ENCODE measurements around the gene GMCL1. TPM values are rescaled to one million over a fixed set of nuclear protein-coding genes. Genes with fewer than 3 reads are reported as not detected.

GMCL1 gene
- total and polyA plus RNA-seq, 2 of the 13 experiments (the other 11 are each of a cell fraction or from before 2014, with no cell fraction given) = 18.7 to 24.0 TPM

GRCh38 chr2:69801745-69802290 lies 27.6 kb upstream of the GMCL1 start:
- in situ Hi-C loops (cut with HindIII; ENCODE audit: extremely low pct_ligation_motif_present, low pct_unique_long_range_greater_than_20kb) (no loop called here), intact Hi-C loops (cut with micrococcal nuclease; ENCODE audit: unreplicated experiment) (no loop called here)
- Histone ChIP-seq H3K4me3 (replicated peaks in 1 of 3; ENCODE audit: insufficient read depth in 1 of 3, low read depth in 2 of 3, low read length in 3 of 3) (no peak overlapping the region), H3K27me3 (ENCODE audit: control insufficient read depth in 1 of 2, insufficient read depth in 2 of 2, low read length in 2 of 2) (no peaks in the 10 kb centered on the region), H2AFZ (ENCODE audit: low read length) (no peak overlapping the region), H3K9me3 (ENCODE audit: low read length) (no peaks in the 10 kb centered on the region), H3K4me1 (ENCODE audit: insufficient read depth, low read length) (no peaks in the 10 kb centered on the region), H3K36me3 (replicated peaks in 1 of 2; ENCODE audit: control insufficient read depth in 1 of 2, insufficient read depth in 2 of 2, low read length in 2 of 2) (peaks cover 24 to 82% of the 10 kb centered on the region in 2 experiments), H3K4me2 (ENCODE audit: low read depth, low read length) (no peak overlapping the region), H4K20me1 (ENCODE audit: insufficient read depth, low read length) (no peaks in the 10 kb centered on the region), H3K27ac (ENCODE audit: extremely low read length, insufficient read depth, low read length) (no peak overlapping the region), H3K9ac (ENCODE audit: insufficient read depth, low read depth, low read length) (no peak overlapping the region), H3K79me2 (ENCODE audit: insufficient read depth, low read length) (no peaks in the 10 kb centered on the region)
- CTCF ChIA-PET (ENCODE audit: low intra/inter-chr PET ratio, low total read pairs) = no interaction called here
- BruUV-seq (replicated peaks) = no TSS peak
- ATAC-seq = no peak
- POLR2A ChIA-PET = no interaction called here
- WGBS (ENCODE audit: low lambda C conversion rate) = 100% methylated on average over 1 of the region's 1 CpG
- TF ChIP-seq, protein P1, sequence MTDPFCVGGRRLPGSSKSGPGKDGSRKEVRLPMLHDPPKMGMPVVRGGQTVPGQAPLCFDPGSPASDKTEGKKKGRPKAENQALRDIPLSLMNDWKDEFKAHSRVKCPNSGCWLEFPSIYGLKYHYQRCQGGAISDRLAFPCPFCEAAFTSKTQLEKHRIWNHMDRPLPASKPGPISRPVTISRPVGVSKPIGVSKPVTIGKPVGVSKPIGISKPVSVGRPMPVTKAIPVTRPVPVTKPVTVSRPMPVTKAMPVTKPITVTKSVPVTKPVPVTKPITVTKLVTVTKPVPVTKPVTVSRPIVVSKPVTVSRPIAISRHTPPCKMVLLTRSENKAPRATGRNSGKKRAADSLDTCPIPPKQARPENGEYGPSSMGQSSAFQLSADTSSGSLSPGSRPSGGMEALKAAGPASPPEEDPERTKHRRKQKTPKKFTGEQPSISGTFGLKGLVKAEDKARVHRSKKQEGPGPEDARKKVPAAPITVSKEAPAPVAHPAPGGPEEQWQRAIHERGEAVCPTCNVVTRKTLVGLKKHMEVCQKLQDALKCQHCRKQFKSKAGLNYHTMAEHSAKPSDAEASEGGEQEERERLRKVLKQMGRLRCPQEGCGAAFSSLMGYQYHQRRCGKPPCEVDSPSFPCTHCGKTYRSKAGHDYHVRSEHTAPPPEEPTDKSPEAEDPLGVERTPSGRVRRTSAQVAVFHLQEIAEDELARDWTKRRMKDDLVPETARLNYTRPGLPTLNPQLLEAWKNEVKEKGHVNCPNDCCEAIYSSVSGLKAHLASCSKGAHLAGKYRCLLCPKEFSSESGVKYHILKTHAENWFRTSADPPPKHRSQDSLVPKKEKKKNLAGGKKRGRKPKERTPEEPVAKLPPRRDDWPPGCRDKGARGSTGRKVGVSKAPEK (CRISPR knock-in tag; IDR thresholded peaks at IDR 0.05; ENCODE audit: borderline replicate concordance) = no peak
- no peak for TF ChIP-seq RELA (CRISPR knock-in tag; IDR thresholded peaks at IDR 0.05)
- TF ChIP-seq, protein P2, sequence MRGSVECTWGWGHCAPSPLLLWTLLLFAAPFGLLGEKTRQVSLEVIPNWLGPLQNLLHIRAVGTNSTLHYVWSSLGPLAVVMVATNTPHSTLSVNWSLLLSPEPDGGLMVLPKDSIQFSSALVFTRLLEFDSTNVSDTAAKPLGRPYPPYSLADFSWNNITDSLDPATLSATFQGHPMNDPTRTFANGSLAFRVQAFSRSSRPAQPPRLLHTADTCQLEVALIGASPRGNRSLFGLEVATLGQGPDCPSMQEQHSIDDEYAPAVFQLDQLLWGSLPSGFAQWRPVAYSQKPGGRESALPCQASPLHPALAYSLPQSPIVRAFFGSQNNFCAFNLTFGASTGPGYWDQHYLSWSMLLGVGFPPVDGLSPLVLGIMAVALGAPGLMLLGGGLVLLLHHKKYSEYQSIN (CRISPR knock-in tag; IDR thresholded peaks at IDR 0.05; ENCODE audit: borderline replicate concordance) = no peak
- no peak for TF ChIP-seq ZNF777 (CRISPR knock-in tag; IDR thresholded peaks at IDR 0.05)
- no peak for TF ChIP-seq ZNF143 (CRISPR knock-in tag; IDR thresholded peaks at IDR 0.05)
- no peak for TF ChIP-seq ZNF30 (CRISPR knock-in tag; IDR thresholded peaks at IDR 0.05)
- TF ChIP-seq ZNF431 (CRISPR knock-in tag; IDR thresholded peaks at IDR 0.05; ENCODE audit: borderline replicate concordance, low read depth) = no peak
- no peak for TF ChIP-seq ESRRA (CRISPR knock-in tag; IDR thresholded peaks at IDR 0.05; ENCODE audit: low read depth)
- no peak for TF ChIP-seq ARID4A (CRISPR knock-in tag; IDR thresholded peaks at IDR 0.05; ENCODE audit: borderline replicate concordance)
- TF ChIP-seq TAF15 (IDR thresholded peaks at IDR 0.05; ENCODE audit: low read depth, low read length, poor library complexity, severe bottlenecking) = no peak
- no peak for TF ChIP-seq HNRNPUL1 (IDR thresholded peaks at IDR 0.05; ENCODE audit: low read depth, low read length)
- TF ChIP-seq NRL (CRISPR knock-in tag; IDR thresholded peaks at IDR 0.05; ENCODE audit: borderline replicate concordance) = no peak
- no peak for TF ChIP-seq ZNF33A (CRISPR knock-in tag; IDR thresholded peaks at IDR 0.05; ENCODE audit: borderline replicate concordance)
- no peak for DNase-seq (ENCODE audit: low spot score)
- no peak for FAIRE-seq
